Stimulated activated naive CD4-positive, alpha-beta T cell (primary cell): ENCODE measurements around the gene SCARB1.

Experiments
- DNase-seq, 6 experiments: peaks; one replicate each; lab custom pipeline; 2025; lab: John Stamatoyannopoulos, UW

SCARB1 gene

DNA sequence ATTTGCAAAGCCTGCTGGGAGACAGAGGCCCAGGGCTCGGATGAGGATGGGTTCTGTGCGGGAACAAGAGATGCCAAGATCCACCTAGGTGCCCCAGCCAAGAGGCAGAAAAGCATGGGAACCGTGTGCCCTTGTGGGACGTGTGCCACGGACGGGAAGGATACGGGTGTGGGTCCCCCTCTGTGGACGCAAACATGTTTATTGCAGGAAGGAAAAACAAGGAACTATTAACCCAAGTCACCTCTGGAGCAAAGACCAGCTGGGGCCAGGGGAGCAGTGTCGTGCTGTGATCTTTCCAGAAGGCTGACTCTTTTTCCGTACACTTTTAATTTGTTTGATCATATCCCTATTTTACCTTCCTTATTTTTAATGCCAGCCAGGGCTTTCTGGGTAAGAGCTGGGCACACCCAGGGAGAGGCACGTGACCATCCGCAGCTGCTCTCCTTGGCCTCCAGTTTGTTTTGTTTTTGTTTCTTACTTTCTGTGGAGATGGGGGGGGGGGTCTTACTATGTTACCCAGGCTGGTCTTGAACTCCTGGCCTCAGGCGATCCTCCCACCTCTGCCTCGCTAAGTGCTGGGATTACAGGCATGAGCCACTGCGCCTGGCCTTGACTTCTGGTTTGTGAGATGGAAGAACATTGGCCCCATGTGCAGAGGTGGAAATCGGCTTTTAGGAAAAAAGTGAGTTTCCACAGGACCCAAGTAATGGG lies 20.7 kb downstream of the SCARB1 start:
- no peak for DNase-seq

- DNase-seq: no peak
Observed at GRCh38 chr12:124842073-124842749, 21.5 kb downstream of the SCARB1 start.

DNA sequence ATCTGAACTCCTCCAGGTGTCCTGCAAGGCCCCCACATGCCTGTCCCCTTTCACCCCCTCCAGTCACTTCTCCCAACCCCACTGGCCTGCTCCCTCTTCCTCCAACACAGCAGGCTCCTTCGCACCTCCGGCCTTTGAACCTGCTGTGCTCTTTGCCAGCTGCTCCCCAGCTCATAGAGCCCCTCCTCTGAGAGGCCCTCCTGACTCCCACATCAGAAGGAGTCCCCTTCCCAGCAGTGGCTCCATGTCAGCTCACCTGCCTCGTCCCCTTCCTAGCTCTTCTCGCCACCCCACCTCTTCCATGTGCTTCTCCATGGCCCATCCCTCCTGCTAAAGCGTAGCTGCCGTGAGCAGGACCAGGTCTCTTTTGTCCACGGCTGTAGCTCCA lies 22.1 kb downstream of the SCARB1 start:
- DNase-seq: no peak

- DNase-seq: no peak
Observed at GRCh38 chr12:124837958-124838803, 25.5 kb downstream of the SCARB1 start.

DNA sequence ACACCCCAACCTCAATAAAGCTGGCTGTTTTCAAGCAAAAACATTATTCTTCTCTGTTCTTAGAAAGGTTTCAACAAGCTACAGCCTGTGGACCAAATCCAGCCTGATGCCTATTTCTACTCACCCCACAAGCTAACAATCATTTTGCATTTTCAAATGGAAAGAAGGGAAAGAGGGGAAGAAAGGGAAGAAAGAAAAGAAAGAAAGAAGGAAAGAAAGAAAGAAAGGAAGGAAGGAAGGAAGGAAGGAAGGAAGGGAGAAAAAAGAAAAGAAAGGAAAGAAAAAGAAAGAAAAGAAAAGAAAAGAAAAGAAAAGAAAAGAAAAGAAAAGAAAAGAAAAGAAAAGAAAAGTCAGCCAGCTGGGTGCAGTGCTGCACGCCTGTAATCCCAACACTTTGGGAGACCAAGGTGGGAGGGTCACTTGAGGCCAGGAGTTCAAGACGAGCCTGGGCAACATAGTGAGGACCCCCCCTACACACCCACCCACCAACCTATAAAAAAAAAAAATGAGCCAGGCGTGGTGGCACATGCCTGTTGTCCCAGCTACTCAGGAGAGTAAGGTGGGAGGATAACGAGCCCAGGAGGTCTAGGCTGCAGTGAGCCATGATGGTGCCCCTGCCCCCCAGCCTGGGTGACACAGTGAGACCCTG lies 26.3 kb downstream of the SCARB1 start:
- DNase-seq: no peak

- DNase-seq: no peak
Observed at GRCh38 chr12:124836759-124837158, 26.9 kb downstream of the SCARB1 start.

DNA sequence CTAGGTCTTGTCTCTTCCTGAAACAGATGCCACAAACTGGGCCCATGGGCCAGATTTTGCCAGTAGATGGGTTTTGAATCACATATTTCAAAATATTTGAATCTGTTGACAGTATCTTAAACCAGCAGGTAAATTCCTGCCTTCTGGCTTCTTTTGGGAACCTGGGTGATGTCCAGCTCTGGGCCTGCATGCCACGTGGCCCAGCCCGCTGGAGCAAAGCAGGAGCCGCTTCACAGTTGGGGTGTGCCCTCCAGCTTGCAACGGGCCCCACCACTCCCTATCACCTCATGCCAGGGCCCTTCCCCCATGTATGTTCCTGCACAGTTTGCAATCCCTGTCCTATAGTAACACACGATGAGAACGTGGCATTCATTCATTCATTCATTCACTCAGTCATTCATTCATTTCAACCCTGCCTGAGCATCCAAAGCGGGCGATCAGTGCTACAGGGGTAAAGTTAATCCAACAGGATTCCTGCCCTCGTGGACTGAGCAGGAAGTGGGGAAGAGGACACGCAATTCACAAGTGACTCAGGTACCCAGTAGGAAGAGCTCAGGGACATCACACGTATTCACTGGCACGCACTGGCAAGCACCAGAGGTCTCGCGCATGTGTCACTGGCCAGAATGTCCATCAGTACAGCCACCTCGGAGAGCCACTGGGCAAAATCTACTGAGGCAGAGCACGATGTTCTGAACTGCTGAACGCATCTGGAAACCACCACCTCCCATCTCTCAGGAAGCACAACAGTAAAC lies 27.8 kb downstream of the SCARB1 start:
- no peak for DNase-seq

- DNase-seq: no peak
Observed at GRCh38 chr12:124834822-124835221, 28.8 kb downstream of the SCARB1 start.

DNA sequence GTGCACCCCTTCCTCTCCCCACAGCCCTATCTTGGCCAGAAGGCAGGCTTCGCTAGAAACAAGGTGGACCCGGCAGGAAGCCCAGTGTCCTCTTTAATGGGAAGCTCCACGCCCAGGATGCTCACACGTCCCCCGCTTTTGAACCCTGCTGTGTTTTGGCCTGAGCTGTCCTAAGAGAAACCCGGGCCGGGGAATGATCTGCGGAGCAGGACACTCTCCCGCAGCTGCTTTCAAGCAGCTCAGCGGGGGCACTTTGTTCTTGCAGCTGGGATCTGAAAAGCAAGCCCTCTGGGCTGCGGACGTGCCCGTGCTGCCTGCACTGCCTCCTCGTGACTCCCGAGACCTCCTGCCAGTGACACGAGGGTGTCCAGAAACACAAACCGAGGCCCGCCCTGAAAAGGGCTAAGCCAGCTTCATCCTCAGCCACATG lies 30.0 kb downstream of the SCARB1 start:
- DNase-seq: no peak

GRCh38 chr12:124832856-124833255 lies 30.8 kb downstream of the SCARB1 start:
- DNase-seq: no peak

- no peak for DNase-seq
Observed at GRCh38 chr12:124831590-124831989, 32.1 kb downstream of the SCARB1 start.

GRCh38 chr12:124830306-124830705 lies 33.4 kb downstream of the SCARB1 start:
- DNase-seq: no peak

GRCh38 chr12:124829708-124830304 lies 33.9 kb downstream of the SCARB1 start:
- no peak for DNase-seq

GRCh38 chr12:124829008-124829707 lies 34.5 kb downstream of the SCARB1 start:
- DNase-seq: no peak

GRCh38 chr12:124828264-124829007 lies 35.2 kb downstream of the SCARB1 start:
- DNase-seq: no peak

GRCh38 chr12:124827588-124828184 lies 36.0 kb downstream of the SCARB1 start:
- no peak for DNase-seq

GRCh38 chr12:124824195-124824594 lies 39.5 kb downstream of the SCARB1 start:
- no peak for DNase-seq

GRCh38 chr12:124823272-124823970 lies 40.2 kb downstream of the SCARB1 start:
- no peak for DNase-seq

- DNase-seq: no peak
Observed at GRCh38 chr12:124822218-124822617, 41.4 kb downstream of the SCARB1 start.
